Fibroblast of lung (primary cell): Measurements from ENCODE around the gene GJB4. TPM values are rescaled to one million over a fixed set of nuclear protein-coding genes. Genes with fewer than 3 reads are reported as not detected.

Experiments used
- DNase-seq, 2 donors: peaks; one replicate each; pipeline versions ENCODE4 v3.0.0 to v3.0.0-alpha.2; 2010; ENCODE audit warnings: low read depth in 2 of 2
- H2AFZ ChIP-seq: 2 replicates; pipeline ENCODE4 v1.5.1; 2012; ENCODE audit warnings: low read length, control low read depth, inconsistent platforms
- H3K27ac ChIP-seq: 2 replicates; pipeline ENCODE4 v1.5.1; 2011; ENCODE audit warnings: low read length, control low read depth; ENCODE audit not compliant: insufficient read depth
- H3K27me3 ChIP-seq: 2 replicates; pipeline ENCODE4 v1.5.1; 2011; ENCODE audit warnings: mild to moderate bottlenecking, low read length; ENCODE audit not compliant: control insufficient read depth, insufficient read depth
- H3K36me3 ChIP-seq: 2 replicates; pipeline ENCODE4 v1.5.1; 2011; ENCODE audit warnings: low read length; ENCODE audit not compliant: control insufficient read depth, insufficient read depth
- H3K4me1 ChIP-seq: 2 replicates; pipeline ENCODE4 v1.5.1; 2011; ENCODE audit warnings: low read length; ENCODE audit not compliant: control insufficient read depth, insufficient read depth; ENCODE audit errors: extremely low read depth
- H3K4me2 ChIP-seq: 2 replicates; pipeline ENCODE4 v1.5.1; 2011; ENCODE audit warnings: low read length, control low read depth; ENCODE audit not compliant: insufficient read depth; ENCODE audit errors: extremely low read depth
- H3K4me3 ChIP-seq, 4 experiments: fragments of 200-600 bp in 1 of 4; sonication (generic) in 1 of 4; replicated peaks in 1 of 4; 2 replicates each; pipeline ENCODE4 v1.5.1; 2011 to 2016; ENCODE audit warnings: low read length in 4 of 4, low read depth in 3 of 4, mild to moderate bottlenecking in 3 of 4, control low read depth in 2 of 4, inconsistent platforms in 1 of 4, mixed read lengths in 1 of 4; ENCODE audit not compliant: insufficient read depth in 1 of 4; ENCODE audit errors: control extremely low read depth in 1 of 4
- H3K79me2 ChIP-seq: 2 replicates; pipeline ENCODE4 v1.5.1; 2012; ENCODE audit warnings: mild to moderate bottlenecking, low read length, inconsistent platforms; ENCODE audit not compliant: control insufficient read depth, insufficient read depth
- H3K9ac ChIP-seq: 2 replicates; pipeline ENCODE4 v1.5.1; 2011; ENCODE audit warnings: mild to moderate bottlenecking, low read length, control low read depth; ENCODE audit not compliant: insufficient read depth
- H3K9me3 ChIP-seq: 2 replicates; pipeline ENCODE4 v1.5.1; 2012; ENCODE audit warnings: low read depth, low read length; ENCODE audit not compliant: control insufficient read depth, insufficient read depth
- H4K20me1 ChIP-seq: 2 replicates; pipeline ENCODE4 v1.5.1; 2011; ENCODE audit warnings: low read length; ENCODE audit not compliant: control insufficient read depth, insufficient read depth; ENCODE audit errors: extremely low read depth
- EZH2 ChIP-seq: IDR thresholded peaks from 2 replicates; pipeline ENCODE4 v1.5.1; 2012; ENCODE audit warnings: low read length, control low read depth, mild to moderate bottlenecking; ENCODE audit errors: missing control alignments
- polyA minus RNA-seq: library from RNA; depleted of rRNA, polyadenylated mRNA; stranded (reverse); fragments of >200 nt; gene quantifications from 2 replicates; pipeline ENCODE4 v1.2.3, GENCODE V29; 2011; ENCODE audit warnings: low replicate concordance
- polyA plus RNA-seq, 2 donors: library from polyadenylated mRNA; depleted of rRNA in 1 of 2; stranded (reverse) in 1 of 2; unstranded in 1 of 2; fragments of >200 nt; gene quantifications; 2 replicates each; pipeline ENCODE4 v1.2.1, GENCODE V29; 2011 to 2012; ENCODE audit warnings: missing spikeins in 1 of 2
- total RNA-seq: library from RNA; depleted of rRNA; stranded (reverse); fragments of >200 nt; gene quantifications from 2 replicates; pipeline ENCODE4 v1.2.1, GENCODE V29; 2014
- TF ChIP-seq, protein P1 (sequence below), 2 donors: IDR thresholded peaks in 1 of 2; conservative IDR thresholded peaks in 1 of 2; 1 replicate in 1 of 2; 2 replicates in 1 of 2; pipeline ENCODE4 v1.5.1; 2011 to 2012; ENCODE audit warnings: low read length in 2 of 2, control low read depth in 1 of 2, inconsistent platforms in 1 of 2, low read depth in 1 of 2, mild to moderate bottlenecking in 1 of 2

GJB4 gene
- not detected in 2 replicates for total RNA-seq
- not detected in 2 replicates for polyA plus RNA-seq
- polyA plus RNA-seq (2012), result not detected in 2 replicates
- not detected in 2 replicates for polyA minus RNA-seq

DNA sequence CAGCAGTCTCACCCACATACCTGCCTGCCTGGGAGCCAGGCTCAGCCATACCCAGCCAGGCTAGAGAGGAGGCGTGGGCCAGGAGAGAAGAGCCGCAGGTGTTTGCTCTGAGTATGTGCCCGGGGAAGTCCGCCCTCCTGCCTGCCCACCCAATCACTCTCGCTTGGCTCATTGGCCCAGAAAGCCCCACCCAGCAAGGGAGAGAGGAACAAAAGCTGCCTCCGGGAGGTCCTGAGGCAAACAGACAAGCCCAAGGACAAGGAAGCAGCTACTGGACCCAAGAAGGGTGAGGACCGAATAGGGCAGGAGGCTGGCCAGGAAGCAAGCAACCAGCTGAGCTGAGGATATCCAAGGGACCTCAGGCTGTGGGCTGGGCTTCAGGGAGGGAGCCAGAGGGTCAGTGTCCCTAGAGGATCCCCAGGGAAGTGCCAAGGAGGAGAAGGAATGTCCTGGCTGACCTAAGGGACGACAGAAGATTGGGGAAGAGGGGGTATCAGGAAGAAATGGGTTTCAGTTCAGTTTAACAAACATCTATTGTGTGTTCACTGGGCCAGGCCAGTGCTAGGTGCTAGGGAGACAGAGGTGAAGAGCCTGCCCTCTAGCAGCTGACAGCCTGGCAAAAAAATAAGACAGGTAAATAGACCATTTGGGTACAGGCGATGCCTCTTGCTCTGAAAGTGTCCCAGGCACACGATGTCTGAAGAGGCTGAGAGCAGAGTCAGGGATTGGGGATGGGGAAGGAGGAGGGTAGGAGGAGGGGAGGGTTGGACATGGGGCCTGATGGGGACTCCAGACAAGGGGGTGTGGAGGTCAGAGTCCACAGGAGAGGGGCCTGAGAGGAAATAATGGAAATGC lies at the start of gene GJB4:
Gene GJB4 (plus strand): TSS at position 238 of the 855 bp plus-strand sequence. CDS start 1,515 bp downstream, outside the sequence.
- H3K36me3 ChIP-seq, result no peaks in the 10 kb centered on the region
- no peak within 1 kb of the TSS for H3K9ac ChIP-seq
- no peak within 1 kb of the TSS for H3K4me2 ChIP-seq
- no peak within 1 kb of the TSS for H2AFZ ChIP-seq
- no peaks in the 10 kb centered on the region for H3K27me3 ChIP-seq
- no peaks in the 10 kb centered on the region for H3K4me1 ChIP-seq
- no peaks in the 10 kb centered on the region for H4K20me1 ChIP-seq
- no peak for TF ChIP-seq EZH2
- TF ChIP-seq, protein P1, sequence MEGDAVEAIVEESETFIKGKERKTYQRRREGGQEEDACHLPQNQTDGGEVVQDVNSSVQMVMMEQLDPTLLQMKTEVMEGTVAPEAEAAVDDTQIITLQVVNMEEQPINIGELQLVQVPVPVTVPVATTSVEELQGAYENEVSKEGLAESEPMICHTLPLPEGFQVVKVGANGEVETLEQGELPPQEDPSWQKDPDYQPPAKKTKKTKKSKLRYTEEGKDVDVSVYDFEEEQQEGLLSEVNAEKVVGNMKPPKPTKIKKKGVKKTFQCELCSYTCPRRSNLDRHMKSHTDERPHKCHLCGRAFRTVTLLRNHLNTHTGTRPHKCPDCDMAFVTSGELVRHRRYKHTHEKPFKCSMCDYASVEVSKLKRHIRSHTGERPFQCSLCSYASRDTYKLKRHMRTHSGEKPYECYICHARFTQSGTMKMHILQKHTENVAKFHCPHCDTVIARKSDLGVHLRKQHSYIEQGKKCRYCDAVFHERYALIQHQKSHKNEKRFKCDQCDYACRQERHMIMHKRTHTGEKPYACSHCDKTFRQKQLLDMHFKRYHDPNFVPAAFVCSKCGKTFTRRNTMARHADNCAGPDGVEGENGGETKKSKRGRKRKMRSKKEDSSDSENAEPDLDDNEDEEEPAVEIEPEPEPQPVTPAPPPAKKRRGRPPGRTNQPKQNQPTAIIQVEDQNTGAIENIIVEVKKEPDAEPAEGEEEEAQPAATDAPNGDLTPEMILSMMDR (conservative IDR thresholded peaks at IDR 0.05 in 1 of 2, IDR thresholded peaks at IDR 0.05 in 1 of 2; ENCODE audit: low read depth in 1 of 2, low read length in 2 of 2), result no peak
- no peaks in the 10 kb centered on the region for H3K79me2 ChIP-seq
- H3K9me3 ChIP-seq, result no peaks in the 10 kb centered on the region
- no peak within 1 kb of the TSS for H3K4me3 ChIP-seq
- no peak for DNase-seq
- no peak within 1 kb of the TSS for H3K27ac ChIP-seq

DNA sequence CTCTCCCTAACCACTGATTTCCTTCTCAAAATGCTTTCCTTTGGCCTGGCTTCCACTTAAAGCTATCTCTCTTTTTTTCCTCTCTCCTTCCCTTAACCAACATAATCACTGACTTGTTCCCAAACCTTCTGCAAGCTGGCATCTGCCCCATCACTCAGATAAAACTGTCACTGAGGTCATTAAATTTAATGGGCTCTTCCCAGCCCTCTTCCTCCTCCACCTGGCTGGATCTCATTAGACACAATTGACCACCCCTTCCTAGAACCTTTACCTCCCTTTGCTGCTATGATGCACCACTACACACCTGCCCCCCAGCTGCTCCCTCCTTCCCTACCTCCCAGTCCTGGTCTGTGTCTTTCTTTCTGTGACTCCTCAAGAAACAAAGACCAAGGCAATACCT lies 48.7 kb upstream of the GJB4 start:
- no peaks in the 10 kb centered on the region for H3K36me3 ChIP-seq
- no peak overlapping the region for H3K27ac ChIP-seq
- H2AFZ ChIP-seq, result no peak overlapping the region
- no peaks in the 10 kb centered on the region for H4K20me1 ChIP-seq
- H3K9ac ChIP-seq, result no peak overlapping the region
- no peak for DNase-seq
- H3K9me3 ChIP-seq, result no peaks in the 10 kb centered on the region
- no peak overlapping the region for H3K4me2 ChIP-seq
- H3K27me3 ChIP-seq, result no peaks in the 10 kb centered on the region
- no peak overlapping the region for H3K4me3 ChIP-seq
- TF ChIP-seq, protein P1 (conservative IDR thresholded peaks at IDR 0.05 in 1 of 2, IDR thresholded peaks at IDR 0.05 in 1 of 2; ENCODE audit: low read depth in 1 of 2, low read length in 2 of 2), result no peak
- TF ChIP-seq EZH2, result no peak
- H3K79me2 ChIP-seq, result no peaks in the 10 kb centered on the region
- no peaks in the 10 kb centered on the region for H3K4me1 ChIP-seq

DNA sequence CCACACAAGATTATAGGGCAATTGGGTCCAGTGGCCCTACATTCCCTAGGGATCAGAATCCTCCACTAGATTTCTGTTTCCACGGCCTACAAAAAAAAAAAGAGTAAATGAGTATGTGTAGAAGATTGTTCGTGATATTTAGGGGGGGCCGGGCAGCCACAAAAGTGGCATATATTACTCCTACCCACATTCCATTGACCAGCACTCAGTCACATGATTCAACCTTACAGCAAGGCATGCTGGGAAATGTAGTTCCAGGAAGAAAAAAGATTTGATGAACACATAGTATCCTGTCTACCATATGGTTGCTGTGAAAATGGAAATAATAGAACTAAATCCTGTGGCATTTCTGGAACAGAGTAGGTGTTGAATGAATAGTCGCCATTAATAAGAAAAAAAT lies 48.1 kb upstream of the GJB4 start:
- DNase-seq, result no peak
- no peak for TF ChIP-seq EZH2
- TF ChIP-seq, protein P1 (conservative IDR thresholded peaks at IDR 0.05 in 1 of 2, IDR thresholded peaks at IDR 0.05 in 1 of 2; ENCODE audit: low read depth in 1 of 2, low read length in 2 of 2), result no peak
- no peaks in the 10 kb centered on the region for H3K79me2 ChIP-seq
- H2AFZ ChIP-seq, result no peak overlapping the region
- H3K36me3 ChIP-seq, result no peaks in the 10 kb centered on the region
- H3K9me3 ChIP-seq, result no peaks in the 10 kb centered on the region
- H3K4me3 ChIP-seq, result no peak overlapping the region
- H3K27ac ChIP-seq, result no peak overlapping the region
- H4K20me1 ChIP-seq, result no peaks in the 10 kb centered on the region
- no peaks in the 10 kb centered on the region for H3K4me1 ChIP-seq
- H3K4me2 ChIP-seq, result no peak overlapping the region
- no peak overlapping the region for H3K9ac ChIP-seq
- H3K27me3 ChIP-seq, result no peaks in the 10 kb centered on the region
